HEK293 (cell line): ENCODE results near the gene RBM19.

Experiments
- PRDM10 ChIP-seq: fragments of 450-650 bp; formaldehyde crosslinking; IDR thresholded peaks from 2 replicates; pipeline ENCODE4 v1.5.1; 2016; ENCODE audit warnings: missing biosample characterization, missing genetic modification characterization
- ZBTB10 ChIP-seq: fragments of 450-650 bp; formaldehyde crosslinking; IDR thresholded peaks from 2 replicates; pipeline ENCODE4 v1.5.1; 2016; ENCODE audit warnings: missing biosample characterization, missing genetic modification characterization
- ZNF580 ChIP-seq: fragments of 450-650 bp; formaldehyde crosslinking; IDR thresholded peaks from 2 replicates; pipeline ENCODE4 v1.5.1; 2016; ENCODE audit warnings: missing biosample characterization, missing genetic modification characterization
- ZNF704 ChIP-seq: fragments of 450-650 bp; formaldehyde crosslinking; IDR thresholded peaks from 2 replicates; pipeline ENCODE4 v1.5.1; 2016; ENCODE audit warnings: missing biosample characterization, missing genetic modification characterization

GRCh38 chr12:113934060-113934814, 31.9 kb downstream of the RBM19 start:
- TF ChIP-seq PRDM10 (tag by site-specific recombination) (no peak), ZNF580 (tag by site-specific recombination) (no peak), ZNF704 (tag by site-specific recombination) (no peak), ZBTB10 (no peak)
